IPS-18a (cell line): Measurements from ENCODE around the gene SMR3A.

ENCODE experiments used
- H3K27ac ChIP-seq: one replicate; pipeline ENCODE4 v1.5.1; 2013; ENCODE audit warnings: low read length
- H3K27me3 ChIP-seq: one replicate; pipeline ENCODE4 v1.6.1; 2013; ENCODE audit warnings: mild to moderate bottlenecking, low read length; ENCODE audit not compliant: control insufficient read depth, insufficient read depth
- H3K36me3 ChIP-seq: one replicate; pipeline ENCODE4 v1.6.1; 2013; ENCODE audit warnings: low read depth, low read length; ENCODE audit not compliant: control insufficient read depth
- H3K4me1 ChIP-seq: one replicate; pipeline ENCODE4 v1.6.1; 2013; ENCODE audit warnings: low read depth, low read length; ENCODE audit not compliant: control insufficient read depth
- H3K4me3 ChIP-seq: one replicate; pipeline ENCODE4 v1.5.1; 2013; ENCODE audit warnings: low read length
- H3K9ac ChIP-seq: one replicate; pipeline ENCODE4 v1.6.1; 2013; ENCODE audit warnings: mild to moderate bottlenecking, low read length, moderate library complexity
- H3K9me3 ChIP-seq: one replicate; pipeline ENCODE4 v1.6.1; 2013; ENCODE audit warnings: low read depth, low read length; ENCODE audit not compliant: control insufficient read depth

Gene SMR3A

DNA sequence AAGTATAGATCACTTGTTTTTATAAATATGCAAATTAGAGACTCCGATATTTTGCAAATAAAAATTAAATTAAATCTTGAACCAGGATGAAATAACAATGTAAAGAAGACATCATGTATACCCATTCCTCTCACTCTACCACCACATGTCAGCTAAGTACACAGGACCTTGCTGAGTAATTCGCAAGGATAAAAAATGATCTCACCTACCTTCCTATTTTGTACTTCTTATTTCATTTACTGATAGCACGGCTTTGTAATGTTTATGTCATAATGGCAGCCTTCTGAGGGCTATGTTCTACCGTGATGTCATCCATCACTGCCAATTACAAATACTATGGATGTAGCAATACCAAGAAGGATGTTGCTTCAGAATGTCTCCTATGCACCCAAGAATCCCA lies 11.4 kb downstream of the SMR3A start:
- Histone ChIP-seq H3K4me1 (no peaks in the 10 kb centered on the region), H3K27me3 (no peaks in the 10 kb centered on the region), H3K4me3 (no peak overlapping the region), H3K9ac (no peak overlapping the region), H3K27ac (no peak overlapping the region), H3K9me3 (no peaks in the 10 kb centered on the region), H3K36me3 (no peaks in the 10 kb centered on the region)

DNA sequence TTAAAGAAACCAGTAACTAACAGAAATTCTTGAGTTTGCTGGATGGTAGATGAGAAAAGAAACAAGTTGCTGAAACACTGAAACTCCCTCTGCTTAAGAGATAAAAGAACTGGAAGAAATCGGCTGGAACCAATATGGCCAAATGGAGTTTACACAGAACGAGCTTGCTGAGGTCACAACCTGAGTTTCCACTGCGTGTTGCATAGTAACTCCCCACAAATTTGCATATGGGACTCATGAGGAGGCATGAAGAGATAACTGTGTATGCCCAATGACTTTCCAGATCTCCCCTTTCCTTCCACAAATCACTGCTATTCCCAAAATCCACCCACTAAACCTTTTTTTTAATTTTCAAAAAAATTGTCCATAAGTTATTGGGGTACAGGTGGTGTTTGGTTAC lies 12.2 kb downstream of the SMR3A start:
- Histone ChIP-seq H3K27me3 (no peaks in the 10 kb centered on the region), H3K27ac (no peak overlapping the region), H3K9ac (no peak overlapping the region), H3K4me1 (no peaks in the 10 kb centered on the region), H3K36me3 (no peaks in the 10 kb centered on the region), H3K4me3 (no peak overlapping the region), H3K9me3 (no peaks in the 10 kb centered on the region)

DNA sequence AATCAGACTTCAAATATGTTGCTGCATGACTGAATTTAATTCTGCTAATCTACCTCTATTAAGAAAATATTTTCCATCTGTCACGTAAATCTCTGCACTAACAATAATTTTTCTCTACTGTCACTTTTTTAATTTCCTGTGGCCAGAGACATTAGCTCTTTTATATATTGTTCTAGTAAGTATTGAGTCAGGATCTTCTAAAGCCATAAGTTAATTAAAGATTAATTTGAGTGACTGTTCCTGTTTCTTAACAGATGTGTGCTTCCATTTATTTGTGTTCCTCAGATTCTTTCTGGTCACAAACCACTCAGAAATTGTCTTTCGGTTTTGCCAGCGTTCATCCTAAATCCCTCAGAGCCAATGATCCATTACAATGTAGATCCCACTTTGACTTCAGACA lies 20.0 kb downstream of the SMR3A start:
- Histone ChIP-seq H3K27ac (no peak overlapping the region), H3K4me1 (no peaks in the 10 kb centered on the region), H3K4me3 (no peak overlapping the region), H3K27me3 (no peaks in the 10 kb centered on the region), H3K9me3 (no peaks in the 10 kb centered on the region), H3K9ac (no peak overlapping the region), H3K36me3 (no peaks in the 10 kb centered on the region)

DNA sequence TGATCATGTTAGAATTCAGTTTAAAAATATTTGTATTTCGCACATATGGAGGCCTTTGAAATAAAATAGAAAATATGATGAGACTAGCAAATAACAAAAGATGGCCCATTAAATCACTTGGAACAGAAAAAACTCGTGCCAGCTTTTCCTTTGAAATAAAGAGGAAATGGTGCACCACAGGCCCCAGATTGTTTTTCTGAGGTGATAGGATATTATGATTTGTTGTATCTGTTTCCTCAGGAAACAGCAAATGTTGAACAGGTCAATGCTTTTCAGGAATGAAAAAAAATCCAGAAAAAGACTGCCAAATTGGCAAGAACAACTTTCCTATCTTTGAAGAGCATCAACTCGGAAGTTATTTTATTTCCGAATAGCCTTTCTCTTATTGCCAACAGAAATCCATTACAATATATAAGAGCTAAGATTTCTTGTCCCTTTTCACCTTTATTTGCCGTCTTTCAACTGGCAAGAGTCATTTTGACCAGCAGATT lies 22.2 kb downstream of the SMR3A start, which contains the start of gene SMR3B:
SMR3B (plus strand) TSS at position 441 of the 491 bp plus-strand sequence. CDS start 1,380 bp downstream, outside the sequence.
- no peaks in the 10 kb centered on the region for H3K27me3 ChIP-seq
- H3K27ac ChIP-seq: no peak within 1 kb of the TSS

DNA sequence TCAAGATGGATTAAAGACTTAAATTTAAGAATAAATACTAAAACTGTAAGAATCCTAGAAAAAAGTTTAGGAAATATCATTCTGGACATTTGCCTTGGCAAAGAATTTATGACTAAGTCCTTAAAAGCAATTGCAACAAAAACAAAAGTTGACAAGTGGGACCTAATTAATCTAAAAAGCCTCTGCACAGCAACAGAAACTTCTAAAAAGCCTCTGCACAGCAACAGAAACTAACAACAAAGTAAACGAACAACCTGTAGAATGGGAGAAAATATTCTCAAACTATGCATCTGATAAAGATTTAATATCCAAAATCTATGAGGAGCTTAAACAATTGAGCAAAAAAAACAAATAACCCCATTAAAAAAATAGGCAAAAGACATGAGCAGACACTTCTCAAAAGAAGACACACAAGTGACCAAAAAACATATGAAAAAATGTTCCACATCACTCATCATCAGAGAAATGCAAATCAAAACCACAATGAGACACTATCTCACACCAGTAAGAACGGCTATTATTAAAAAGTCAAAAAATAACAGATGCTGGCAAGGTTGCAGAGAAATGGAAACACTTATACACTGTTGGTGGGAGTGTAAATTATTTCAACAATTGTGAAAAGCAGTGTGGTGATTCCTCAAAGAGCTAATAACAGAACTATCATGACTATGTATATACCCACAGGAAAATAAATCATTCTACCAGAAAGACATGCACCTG lies 31.7 kb downstream of the SMR3A start:
- no peaks in the 10 kb centered on the region for H3K9me3 ChIP-seq
- no peaks in the 10 kb centered on the region for H3K4me1 ChIP-seq
- H3K36me3 ChIP-seq: no peaks in the 10 kb centered on the region
- no peak overlapping the region for H3K27ac ChIP-seq
- H3K4me3 ChIP-seq: no peak overlapping the region
- H3K9ac ChIP-seq: no peak overlapping the region
- no peaks in the 10 kb centered on the region for H3K27me3 ChIP-seq

More for the DNA sequence above, 22.2 kb downstream of the SMR3A start, which contains the start of gene SMR3B:
- no peak within 1 kb of the TSS for H3K9ac ChIP-seq
- H3K4me1 ChIP-seq: no peaks in the 10 kb centered on the region
- H3K36me3 ChIP-seq: no peaks in the 10 kb centered on the region
- H3K4me3 ChIP-seq: no peak within 1 kb of the TSS
- no peaks in the 10 kb centered on the region for H3K9me3 ChIP-seq

DNA sequence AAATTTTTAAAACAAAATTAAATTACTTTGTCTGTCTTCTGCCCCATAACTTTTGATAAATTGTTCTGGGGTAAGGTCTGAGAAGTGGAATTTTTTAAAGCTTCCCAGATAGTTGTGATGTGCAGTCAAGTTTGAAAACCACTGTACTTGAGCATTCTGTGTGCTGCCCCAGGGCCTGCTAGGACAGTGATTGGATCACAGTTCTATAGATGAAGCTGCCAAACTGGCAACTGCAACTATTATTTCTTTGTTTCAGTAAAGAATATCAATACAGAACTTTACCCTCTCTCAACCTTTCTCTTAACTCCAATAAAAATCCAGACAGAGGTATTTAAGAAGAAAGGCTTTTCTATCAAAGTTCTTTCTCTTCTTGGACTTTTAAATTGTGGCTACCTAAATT lies 37.0 kb downstream of the SMR3A start, which contains the start of gene OPRPN:
OPRPN (plus strand) TSS at position 361 of the 400 bp plus-strand sequence. CDS start 1,346 bp downstream, outside the sequence.
- no peak within 1 kb of the TSS for H3K4me3 ChIP-seq
- H3K9me3 ChIP-seq: no peaks in the 10 kb centered on the region
- H3K27me3 ChIP-seq: no peaks in the 10 kb centered on the region
- no peaks in the 10 kb centered on the region for H3K36me3 ChIP-seq
- no peaks in the 10 kb centered on the region for H3K4me1 ChIP-seq
- no peak within 1 kb of the TSS for H3K27ac ChIP-seq
- no peak within 1 kb of the TSS for H3K9ac ChIP-seq

DNA sequence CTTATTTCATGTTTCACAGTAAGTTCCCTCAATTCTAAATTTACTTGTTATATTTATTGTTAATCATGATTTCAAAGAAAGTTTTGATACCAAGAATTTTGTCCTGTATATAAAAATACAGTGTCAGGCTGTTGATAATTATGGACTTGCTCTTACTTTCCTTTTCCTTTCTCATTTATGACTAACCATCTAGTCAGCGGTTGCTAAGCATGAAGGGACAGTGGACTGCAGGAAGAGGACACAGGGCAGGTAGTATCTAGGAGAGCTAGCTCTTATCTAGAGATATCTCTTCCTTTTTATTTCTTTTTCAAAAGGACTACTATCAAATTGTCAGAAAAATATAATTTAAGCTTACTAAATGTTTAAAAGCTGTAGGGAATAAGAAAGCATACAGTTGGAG lies 38.8 kb downstream of the SMR3A start:
- Histone ChIP-seq H3K27ac (no peak overlapping the region), H3K9me3 (no peaks in the 10 kb centered on the region)

DNA sequence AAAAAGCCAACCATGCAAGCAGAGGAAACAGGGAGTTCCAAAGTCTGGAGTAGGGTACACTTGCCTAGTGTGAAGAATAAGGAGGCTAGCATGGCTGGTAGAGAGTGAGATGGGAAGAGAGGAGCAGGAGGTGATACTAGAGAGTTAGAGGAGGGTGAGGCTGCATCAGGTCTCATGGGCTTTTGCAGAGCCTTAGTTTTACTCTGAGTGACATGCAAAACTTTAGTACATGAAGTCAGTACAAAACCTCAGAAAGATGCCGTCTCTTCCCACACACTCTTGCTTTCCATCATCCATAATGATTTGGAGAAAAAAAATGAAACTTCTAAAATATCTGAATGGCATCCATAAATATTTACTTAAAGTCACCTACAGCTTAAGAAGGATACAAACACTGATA lies 42.2 kb downstream of the SMR3A start:
- Histone ChIP-seq H3K27me3 (no peaks in the 10 kb centered on the region), H3K9me3 (no peaks in the 10 kb centered on the region), H3K4me1 (no peaks in the 10 kb centered on the region)

More for the DNA sequence above, 38.8 kb downstream of the SMR3A start:
- no peak overlapping the region for H3K9ac ChIP-seq
- H3K4me1 ChIP-seq: no peaks in the 10 kb centered on the region
- H3K4me3 ChIP-seq: no peak overlapping the region
- H3K27me3 ChIP-seq: no peaks in the 10 kb centered on the region
- H3K36me3 ChIP-seq: no peaks in the 10 kb centered on the region

DNA sequence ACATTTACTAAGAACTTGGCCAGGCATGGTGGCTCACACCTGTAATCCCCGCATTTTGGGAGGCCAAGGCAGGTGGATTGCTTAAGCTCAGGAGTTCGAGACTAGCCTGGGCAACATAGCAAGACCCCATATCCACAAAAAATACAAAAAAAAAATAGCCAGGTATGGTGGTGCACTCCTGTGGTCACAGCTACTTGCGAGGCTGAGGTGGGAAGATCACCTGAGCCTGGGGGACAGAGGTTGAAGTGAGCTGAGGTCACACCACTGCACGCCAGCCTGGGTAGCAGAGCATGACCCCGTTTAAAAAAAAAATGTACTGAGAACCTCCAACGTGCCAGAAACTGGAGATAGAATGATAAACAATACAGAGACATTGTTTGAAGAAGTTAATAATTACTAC lies 45.2 kb downstream of the SMR3A start:
- Histone ChIP-seq H3K27ac (no peak overlapping the region), H3K4me3 (no peak overlapping the region), H3K9ac (no peak overlapping the region), H3K36me3 (no peaks in the 10 kb centered on the region), H3K4me1 (no peaks in the 10 kb centered on the region), H3K27me3 (no peaks in the 10 kb centered on the region), H3K9me3 (no peaks in the 10 kb centered on the region)

More for the DNA sequence above, 42.2 kb downstream of the SMR3A start:
- Histone ChIP-seq H3K9ac (no peak overlapping the region), H3K4me3 (no peak overlapping the region), H3K27ac (no peak overlapping the region), H3K36me3 (no peaks in the 10 kb centered on the region)
